Tibial nerve (tissue), 4 donors: ENCODE results near the gene LHFPL2. TPM values are rescaled to one million over a fixed set of nuclear protein-coding genes. Genes with fewer than 3 reads are reported as not detected.

Experiments used
- DNase-seq, 2 donors: peaks; one replicate each; pipeline ENCODE4 v3.0.0-alpha.2; 2019; ENCODE audit warnings: low spot score in 2 of 2
- H3K27ac ChIP-seq, 4 donors: fragments of 200-600 bp; sonication (generic) in 3 of 4; one replicate each; pipeline ENCODE4 v1.5.1; 2017 to 2019; ENCODE audit warnings: mild to moderate bottlenecking in 1 of 4
- H3K27me3 ChIP-seq, 2 donors: fragments of 200-600 bp; sonication (generic) in 1 of 2; one replicate each; pipeline versions ENCODE4 v1.5.1 to v1.6.0; 2017 to 2019
- H3K36me3 ChIP-seq, 3 donors: fragments of 200-600 bp; sonication (generic); one replicate each; pipeline ENCODE4 v1.5.1; 2018 to 2019
- H3K4me1 ChIP-seq, 4 donors: fragments of 200-600 bp; sonication (generic) in 3 of 4; one replicate each; pipeline ENCODE4 v1.5.1; 2017 to 2019
- H3K4me3 ChIP-seq, 4 donors: fragments of 200-600 bp; sonication (generic) in 3 of 4; one replicate each; pipeline ENCODE4 v1.5.1; 2017 to 2019; ENCODE audit warnings: mild to moderate bottlenecking in 1 of 4, moderate library complexity in 1 of 4
- H3K9me3 ChIP-seq, 4 donors: fragments of 200-600 bp; sonication (generic) in 3 of 4; one replicate each; pipeline ENCODE4 v1.5.1; 2017 to 2019
- CTCF ChIP-seq, 5 experiments: fragments of 200-600 bp in 3 of 5; fragments of 450-650 bp in 2 of 5; sonication (generic) in 3 of 5; IDR thresholded peaks; one replicate each; pipeline ENCODE4 v1.5.1; 2016 to 2019; ENCODE audit warnings: antibody characterized with exemption in 5 of 5, mild to moderate bottlenecking in 3 of 5, moderate library complexity in 2 of 5
- EP300 ChIP-seq, 2 donors: sonication (generic); formaldehyde crosslinking; IDR thresholded peaks; one replicate each; pipeline ENCODE4 v1.6.1; 2017; ENCODE audit warnings: antibody characterized with exemption in 2 of 2, mild to moderate bottlenecking in 1 of 2
- POLR2A ChIP-seq, 2 donors: fragments of 450-650 bp; IDR thresholded peaks; one replicate each; pipeline ENCODE4 v1.6.1; 2017; ENCODE audit warnings: antibody characterized with exemption in 2 of 2, mild to moderate bottlenecking in 2 of 2, moderate library complexity in 2 of 2
- WGBS, 2 donors: methylation state at CpG; one replicate each; pipeline ENCODE4 v1.1.5; 2018; 5-methylcytosine and 5-hydroxymethylcytosine counted together
- total RNA-seq, 4 donors: library from RNA; depleted of rRNA; stranded (reverse); fragments of >200 nt; gene quantifications; one replicate each; pipeline ENCODE4 v1.1.0, GENCODE V29; 2016

LHFPL2 gene
- total RNA-seq, 4 donors from 2014 or later, result 19.7 to 48.9 (median 27.4) TPM

GRCh38 chr5:78632467-78632866 is 16.1 kb downstream of the LHFPL2 start:
- TF ChIP-seq CTCF (IDR thresholded peaks at IDR 0.05), result no peak
- no peak for TF ChIP-seq EP300 (IDR thresholded peaks at IDR 0.05)
- no peak for TF ChIP-seq POLR2A (IDR thresholded peaks at IDR 0.05)
- H3K9me3 ChIP-seq, result no peaks in the 10 kb centered on the region
- H3K4me3 ChIP-seq, result no peak overlapping the region
- peaks cover 0 to 33% (median 0%) of the 10 kb centered on the region in 3 donors for H3K36me3 ChIP-seq
- H3K4me1 ChIP-seq, result peaks cover 0 to 45% (median 15%) of the 10 kb centered on the region in 4 donors
- no peak overlapping the region for H3K27ac ChIP-seq
- WGBS, 2 donors, result 92 to 95% methylated on average over 2 of the region's 2 CpGs
- DNase-seq, result no peak
- H3K27me3 ChIP-seq, result no peaks in the 10 kb centered on the region

- Histone ChIP-seq H3K36me3 (peaks cover 0 to 33% (median 0%) of the 10 kb centered on the region in 3 donors), H3K4me1 (peaks cover 0 to 45% (median 15%) of the 10 kb centered on the region in 4 donors), H3K27me3 (no peaks in the 10 kb centered on the region), H3K9me3 (no peaks in the 10 kb centered on the region), H3K4me3 (no peak overlapping the region), H3K27ac (no peak overlapping the region)
- no peak for TF ChIP-seq POLR2A (IDR thresholded peaks at IDR 0.05)
- no peak for TF ChIP-seq CTCF (IDR thresholded peaks at IDR 0.05)
- TF ChIP-seq EP300 (IDR thresholded peaks at IDR 0.05), result no peak
- WGBS, 2 donors, result 100% methylated on average over 2 of the region's 2 CpGs
- DNase-seq, result no peak
Observed at GRCh38 chr5:78631931-78632330, 16.6 kb downstream of the LHFPL2 start.

- H3K27me3 ChIP-seq, result no peaks in the 10 kb centered on the region
- H3K9me3 ChIP-seq, result no peaks in the 10 kb centered on the region
- H3K4me3 ChIP-seq, result no peak overlapping the region
- WGBS, 2 donors, result 87 to 92% methylated on average over 6 of the region's 6 CpGs
- TF ChIP-seq POLR2A (IDR thresholded peaks at IDR 0.05) (no peak), EP300 (IDR thresholded peaks at IDR 0.05) (no peak), CTCF (IDR thresholded peaks at IDR 0.05) (no peak)
- peaks cover 0 to 52% (median 12%) of the 10 kb centered on the region in 4 donors for H3K4me1 ChIP-seq
- peaks cover 0 to 33% (median 0%) of the 10 kb centered on the region in 3 donors for H3K36me3 ChIP-seq
- no peak for DNase-seq
- H3K27ac ChIP-seq, result no peak overlapping the region
Observed at GRCh38 chr5:78630047-78630446, 18.5 kb downstream of the LHFPL2 start.

- 78 to 83% methylated on average over 3 of the region's 3 CpGs for WGBS, 2 donors
- Histone ChIP-seq H3K36me3 (peaks cover 0 to 33% (median 0%) of the 10 kb centered on the region in 3 donors), H3K4me3 (no peak overlapping the region), H3K9me3 (no peaks in the 10 kb centered on the region), H3K4me1 (peaks cover 0 to 52% (median 11%) of the 10 kb centered on the region in 4 donors), H3K27me3 (no peaks in the 10 kb centered on the region), H3K27ac (no peak overlapping the region)
- DNase-seq, result no peak
- no peak for TF ChIP-seq POLR2A (IDR thresholded peaks at IDR 0.05)
- no peak for TF ChIP-seq CTCF (IDR thresholded peaks at IDR 0.05)
- TF ChIP-seq EP300 (IDR thresholded peaks at IDR 0.05), result no peak
Observed at GRCh38 chr5:78629624-78630023, 18.9 kb downstream of the LHFPL2 start.

DNA sequence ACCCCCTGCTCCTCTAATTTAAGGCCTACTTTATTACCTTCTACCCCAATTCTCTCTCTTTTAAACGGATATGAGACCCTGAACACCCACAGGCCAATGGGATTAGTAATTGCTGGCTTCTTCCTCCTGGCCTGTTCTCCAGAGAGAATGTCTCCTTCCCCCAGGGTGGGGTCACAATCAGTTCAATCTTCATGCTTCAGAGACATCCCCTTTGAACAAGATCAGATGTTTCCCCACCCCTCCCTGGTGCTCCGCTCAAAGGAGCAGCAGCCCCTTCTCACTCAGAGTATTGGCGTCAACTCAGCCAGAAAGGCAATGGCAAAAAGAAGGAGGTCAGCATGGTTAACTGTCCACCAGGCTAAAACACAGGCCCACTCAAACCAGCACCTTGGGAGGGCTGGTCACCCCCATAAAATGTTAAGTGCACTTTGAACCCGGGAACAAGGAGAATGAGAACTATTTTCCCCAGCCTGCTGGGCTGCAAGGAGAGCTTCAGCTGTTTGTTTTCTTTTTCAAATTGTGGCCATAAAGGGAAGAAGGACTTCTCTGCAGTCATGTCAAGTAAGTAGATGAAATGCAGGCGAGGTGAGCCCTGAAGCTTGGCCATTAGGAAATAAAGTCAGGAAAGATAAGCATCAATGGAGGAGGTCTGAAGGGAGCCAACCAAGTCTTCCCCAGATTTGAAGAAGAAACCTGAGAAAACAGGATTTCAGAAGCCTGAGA is 20.1 kb downstream of the LHFPL2 start:
- H3K4me3 ChIP-seq, result no peak overlapping the region
- no peaks in the 10 kb centered on the region for H3K27me3 ChIP-seq
- 62% methylated on average over 4 to 5 of the region's 5 CpGs for WGBS, 2 donors
- H3K9me3 ChIP-seq, result no peaks in the 10 kb centered on the region
- H3K36me3 ChIP-seq, result peaks cover 0 to 33% (median 0%) of the 10 kb centered on the region in 3 donors
- peak overlapping the region in 1 of 4 donors; percentile 47 for H3K27ac ChIP-seq
- peaks cover 0 to 53% (median 9%) of the 10 kb centered on the region in 4 donors for H3K4me1 ChIP-seq
- DNase-seq, result no peak
- TF ChIP-seq CTCF (IDR thresholded peaks at IDR 0.05) (no peak), EP300 (IDR thresholded peaks at IDR 0.05) (no peak), POLR2A (IDR thresholded peaks at IDR 0.05) (no peak)
